Right lobe of liver (tissue), 6 donors: Measurements from ENCODE around the gene SPECC1L. TPM values are rescaled to one million over a fixed set of nuclear protein-coding genes. Genes with fewer than 3 reads are reported as not detected.

Experiments used
- ATAC-seq, 4 donors: fragments of 200-7000 bp; cut with Tn5 transposase; one replicate each; pipeline ENCODE4 v1.9.1; 2020; ENCODE audit warnings: mild to moderate bottlenecking in 4 of 4, moderate library complexity in 4 of 4
- DNase-seq, 3 donors: peaks; one replicate each; pipeline ENCODE4 v3.0.0-alpha.2; 2020
- H3K27ac ChIP-seq, 3 donors: fragments of 200-600 bp; one replicate each; pipeline ENCODE4 v1.8.0; 2022
- H3K27me3 ChIP-seq, 2 donors: fragments of 200-600 bp; one replicate each; pipeline ENCODE4 v1.8.0; 2022
- H3K36me3 ChIP-seq, 4 donors: fragments of 200-600 bp; sonication (generic) in 1 of 4; one replicate each; pipeline versions ENCODE4 v1.5.1 to v1.8.0; 2017 to 2022; ENCODE audit warnings: control low read depth in 1 of 4
- H3K4me1 ChIP-seq, 4 donors: fragments of 200-600 bp; sonication (generic) in 1 of 4; one replicate each; pipeline versions ENCODE4 v1.5.1 to v1.8.0; 2017 to 2022; ENCODE audit warnings: control low read depth in 1 of 4
- H3K4me3 ChIP-seq, 3 donors: fragments of 200-600 bp; one replicate each; pipeline ENCODE4 v1.8.0; 2022
- H3K9me3 ChIP-seq, 4 donors: fragments of 200-600 bp; sonication (generic) in 1 of 4; one replicate each; pipeline versions ENCODE4 v1.5.1 to v1.8.0; 2017 to 2022; ENCODE audit warnings: control low read depth in 1 of 4
- POLR2A ChIP-seq: fragments of 450-650 bp; IDR thresholded peaks from one replicate; pipeline ENCODE4 v1.6.1; 2017; ENCODE audit warnings: antibody characterized with exemption, mild to moderate bottlenecking
- WGBS: methylation state at CpG from one replicate; pipeline ENCODE4 v1.1.6; 2018; ENCODE audit warnings: low coverage, low lambda C conversion rate; ENCODE audit not compliant: insufficient coverage; ENCODE audit errors: missing lambda C conversion rate; 5-methylcytosine and 5-hydroxymethylcytosine counted together
- intact Hi-C, 2 donors: fragments of 100-400 bp; cut with DNase I; formaldehyde crosslinking; loops; one replicate each; pipeline versions ENCODE4 v1.11.2 to v1.14.1; 2022
- total RNA-seq, 6 experiments: library from RNA; depleted of rRNA in 2 of 6; stranded (reverse); fragments of >200 nt in 2 of 6; fragmentation: NEBNext Ultra II Directional in 3 of 6; extraction: Animal tissue kit (Norgen Biotek cat#: 25700) in 3 of 6; gene quantifications; one replicate each; pipeline versions ENCODE4 v1.1.0 to v1.2.4, GENCODE V29; 2016 to 2023
- TF ChIP-seq, protein P1 (sequence below), 4 donors: fragments of 200-600 bp in 3 of 4; fragments of 450-650 bp in 1 of 4; IDR thresholded peaks; one replicate each; pipeline versions ENCODE4 v1.5.1 to v1.8.0; 2016 to 2022; ENCODE audit warnings: antibody characterized with exemption in 4 of 4, mild to moderate bottlenecking in 2 of 4
- donor health status: DM: no; HTN: yes; CAD: no.
- donor health status: DM: no; HTN: no; CAD: no.
- donor health status: DM: no; HTN: no; CAD: no.
- donor health status: DM: no; HTN: yes; CAD: no.
- donor health status: DM: no; HTN: yes; CAD: no.

SPECC1L gene
- total RNA-seq, 6 experiments from 2014 or later: 16.3 to 26.4 (median 24.2) TPM

DNA sequence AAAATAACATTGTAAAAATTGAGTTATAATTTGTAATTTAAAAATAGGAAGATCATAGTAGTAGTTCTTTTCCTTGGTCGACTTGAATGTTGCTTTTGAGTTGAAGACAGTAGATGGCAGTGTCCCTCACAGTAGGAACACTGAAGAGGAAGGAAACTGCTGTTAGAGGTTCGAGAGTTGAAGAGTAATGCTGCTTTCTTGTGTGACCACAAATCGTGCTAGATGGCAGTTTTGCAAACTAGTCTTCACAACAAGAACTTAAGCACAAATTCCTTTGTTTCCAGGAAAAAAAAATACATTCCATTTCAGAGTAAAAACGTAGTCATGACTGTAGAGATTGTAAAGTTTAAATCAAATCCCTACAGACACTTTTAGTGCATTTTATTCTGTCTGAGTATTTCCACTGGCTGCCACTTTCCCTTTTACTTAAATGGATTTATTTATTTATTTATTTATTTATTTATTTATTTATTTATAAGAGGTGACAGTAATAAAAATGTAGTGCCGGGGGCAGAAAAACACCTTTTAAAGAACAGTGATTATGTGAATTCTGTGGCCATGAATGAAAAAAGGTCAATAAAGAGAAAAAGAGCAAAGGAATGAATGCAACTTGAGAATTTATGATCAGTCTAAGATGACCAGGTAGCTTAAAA lies 54.6 kb downstream of the SPECC1L start:
- peak; percentile 76 to 87 (median 82) for ATAC-seq
- H3K9me3 ChIP-seq: no peaks in the 10 kb centered on the region
- TF ChIP-seq, protein P1, sequence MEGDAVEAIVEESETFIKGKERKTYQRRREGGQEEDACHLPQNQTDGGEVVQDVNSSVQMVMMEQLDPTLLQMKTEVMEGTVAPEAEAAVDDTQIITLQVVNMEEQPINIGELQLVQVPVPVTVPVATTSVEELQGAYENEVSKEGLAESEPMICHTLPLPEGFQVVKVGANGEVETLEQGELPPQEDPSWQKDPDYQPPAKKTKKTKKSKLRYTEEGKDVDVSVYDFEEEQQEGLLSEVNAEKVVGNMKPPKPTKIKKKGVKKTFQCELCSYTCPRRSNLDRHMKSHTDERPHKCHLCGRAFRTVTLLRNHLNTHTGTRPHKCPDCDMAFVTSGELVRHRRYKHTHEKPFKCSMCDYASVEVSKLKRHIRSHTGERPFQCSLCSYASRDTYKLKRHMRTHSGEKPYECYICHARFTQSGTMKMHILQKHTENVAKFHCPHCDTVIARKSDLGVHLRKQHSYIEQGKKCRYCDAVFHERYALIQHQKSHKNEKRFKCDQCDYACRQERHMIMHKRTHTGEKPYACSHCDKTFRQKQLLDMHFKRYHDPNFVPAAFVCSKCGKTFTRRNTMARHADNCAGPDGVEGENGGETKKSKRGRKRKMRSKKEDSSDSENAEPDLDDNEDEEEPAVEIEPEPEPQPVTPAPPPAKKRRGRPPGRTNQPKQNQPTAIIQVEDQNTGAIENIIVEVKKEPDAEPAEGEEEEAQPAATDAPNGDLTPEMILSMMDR (IDR thresholded peaks at IDR 0.05): peak; percentile 58 to 80 (median 80)
- no peak for TF ChIP-seq POLR2A
- H3K36me3 ChIP-seq: peaks cover 0 to 21% (median 7%) of the 10 kb centered on the region in 4 donors
- H3K27ac ChIP-seq: peak overlapping the region; percentile 78 to 94 (median 87)
- no peak for DNase-seq
- 5% methylated on average over 5 of the region's 5 CpGs for WGBS
- H3K4me3 ChIP-seq: peak overlapping the region; percentile 36 to 40 (median 39)
- intact Hi-C loops: loop anchor here in 1 of 2 donors (10.0 kb wide), 1 partner anchor 200 kb away; no protein-coding TSS in a partner anchor
- H3K4me1 ChIP-seq: peaks cover 0 to 27% (median 9%) of the 10 kb centered on the region in 4 donors
- H3K27me3 ChIP-seq: no peaks in the 10 kb centered on the region

DNA sequence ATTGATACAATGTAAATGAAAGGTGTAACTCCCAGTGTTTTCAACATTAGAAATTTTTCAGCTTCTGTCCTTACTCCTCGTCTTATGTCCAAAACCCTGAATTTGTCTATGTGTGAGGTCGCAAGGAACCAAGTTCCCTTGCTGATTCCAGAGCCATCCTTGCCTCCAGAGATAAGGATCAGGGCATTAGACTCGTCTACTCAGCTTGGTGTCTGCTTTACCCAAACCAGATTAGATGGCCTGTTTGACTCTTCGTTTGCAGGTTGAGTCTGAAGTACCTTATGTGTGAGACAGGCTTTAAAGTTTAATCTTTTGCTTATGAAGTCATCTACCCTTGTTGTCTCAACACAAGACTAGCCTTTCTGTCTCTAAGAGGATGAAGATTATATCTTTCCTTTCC lies 55.6 kb downstream of the SPECC1L start:
- H3K4me1 ChIP-seq: peaks cover 0 to 27% (median 9%) of the 10 kb centered on the region in 4 donors
- peaks cover 0 to 22% (median 8%) of the 10 kb centered on the region in 4 donors for H3K36me3 ChIP-seq
- 61% methylated on average over 4 of the region's 4 CpGs for WGBS
- H3K4me3 ChIP-seq: peak overlapping the region in 1 of 3 donors; percentile 36
- peak overlapping the region in 1 of 3 donors; percentile 94 for H3K27ac ChIP-seq
- H3K9me3 ChIP-seq: no peaks in the 10 kb centered on the region
- ATAC-seq (peak in 1 of 4 donors; percentile 7), DNase-seq (no peak)
- H3K27me3 ChIP-seq: no peaks in the 10 kb centered on the region
- intact Hi-C loops: loop anchor here in 1 of 2 donors (10.0 kb wide), 1 partner anchor 199 kb away; no protein-coding TSS in a partner anchor
- TF ChIP-seq, protein P1 (IDR thresholded peaks at IDR 0.05): no peak
- no peak for TF ChIP-seq POLR2A

DNA sequence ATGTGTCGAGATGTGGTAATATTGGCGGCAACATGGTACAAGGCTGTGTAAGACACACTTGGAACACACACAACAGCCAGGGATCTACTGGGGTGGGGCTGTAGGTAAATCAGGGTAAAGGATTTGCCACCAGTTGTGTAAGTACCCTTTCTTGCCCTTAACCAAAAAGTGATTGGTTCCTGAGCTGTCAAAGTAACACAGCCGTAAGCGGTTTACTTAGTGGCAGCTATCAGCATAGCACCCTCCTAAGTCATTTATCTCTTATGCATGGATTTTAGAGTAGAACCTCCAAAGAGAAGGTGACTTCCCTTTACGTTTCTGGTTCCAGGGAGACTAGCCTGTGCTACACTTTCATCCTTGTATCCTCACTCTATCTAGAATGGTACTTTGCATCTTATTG lies 57.2 kb downstream of the SPECC1L start:
- H3K27ac ChIP-seq: no peak overlapping the region
- peaks cover 0 to 11% (median 6%) of the 10 kb centered on the region in 4 donors for H3K36me3 ChIP-seq
- TF ChIP-seq POLR2A: no peak
- TF ChIP-seq, protein P1 (IDR thresholded peaks at IDR 0.05): no peak
- DNase-seq (no peak), ATAC-seq (no peak)
- 85% methylated on average over 4 of the region's 5 CpGs for WGBS
- no peak overlapping the region for H3K4me3 ChIP-seq
- H3K4me1 ChIP-seq: peaks cover 0 to 20% (median 8%) of the 10 kb centered on the region in 4 donors
- intact Hi-C loops: loop anchor here in 1 of 2 donors (10.0 kb wide), 1 partner anchor 197 kb away; no protein-coding TSS in a partner anchor
- no peaks in the 10 kb centered on the region for H3K27me3 ChIP-seq
- no peaks in the 10 kb centered on the region for H3K9me3 ChIP-seq

DNA sequence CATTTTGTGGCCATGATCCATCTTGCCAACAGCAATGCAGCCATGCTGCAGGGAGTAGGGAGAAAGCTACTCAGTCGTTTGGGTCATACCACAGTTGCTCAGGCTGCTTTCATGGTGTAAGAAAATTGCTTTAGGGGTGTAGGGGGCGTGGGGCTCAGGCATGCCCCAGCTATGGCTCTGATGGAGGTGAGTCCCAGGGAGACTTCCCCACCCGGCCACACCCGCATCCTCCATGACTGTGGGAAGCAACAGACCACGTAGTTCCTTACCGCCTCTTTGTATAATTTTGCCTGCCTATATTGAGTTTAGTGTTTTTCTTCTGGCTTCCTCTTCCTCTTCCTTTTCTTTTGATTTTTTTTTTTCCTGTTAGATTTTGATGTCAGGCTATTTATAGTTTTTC lies 58.8 kb downstream of the SPECC1L start:
- peak in 1 of 4 donors; percentile 12 for ATAC-seq
- peaks cover 0 to 15% (median 7%) of the 10 kb centered on the region in 4 donors for H3K36me3 ChIP-seq

More for the DNA sequence above, 58.8 kb downstream of the SPECC1L start:
- H3K27me3 ChIP-seq: no peaks in the 10 kb centered on the region
- H3K27ac ChIP-seq: no peak overlapping the region
- 51% methylated on average over 6 of the region's 6 CpGs for WGBS
- no peaks in the 10 kb centered on the region for H3K9me3 ChIP-seq
- no peak for DNase-seq
- no peak overlapping the region for H3K4me3 ChIP-seq
- TF ChIP-seq POLR2A: no peak
- TF ChIP-seq, protein P1 (IDR thresholded peaks at IDR 0.05): no peak
- intact Hi-C loops: loop anchor here in 1 of 2 donors (10.0 kb wide), 1 partner anchor 195 kb away; no protein-coding TSS in a partner anchor
- H3K4me1 ChIP-seq: peaks cover 0 to 18% (median 5%) of the 10 kb centered on the region in 4 donors
